CD14-positive monocyte (primary cell): ENCODE data around the gene SPRY1. TPM values are rescaled to one million over a fixed set of nuclear protein-coding genes. Genes with fewer than 3 reads are reported as not detected.
A peak's percentile ranks its signal among the peaks of the same experiment; 100 is the strongest.

Experiments
- DNase-seq, 3 donors: peaks; one replicate each; pipeline ENCODE4 v3.0.0-alpha.2; 2011 to 2022
- H2AFZ ChIP-seq: 2 replicates; pipeline ENCODE4 v1.6.0; 2012; ENCODE audit warnings: mild to moderate bottlenecking, low read depth, low read length, inconsistent platforms; ENCODE audit not compliant: insufficient read depth, poor library complexity, severe bottlenecking
- H3K27ac ChIP-seq, 2 donors: 1 replicate in 1 of 2; 2 replicates in 1 of 2; pipeline ENCODE4 v1.5.1; 2012 to 2013; ENCODE audit warnings: low read length in 2 of 2, control low read depth in 1 of 2, inconsistent platforms in 1 of 2, low read depth in 1 of 2, mild to moderate bottlenecking in 1 of 2
- H3K27me3 ChIP-seq, 2 donors: one replicate each; pipeline versions ENCODE4 v1.6.0 to v1.6.1; 2011 to 2013; ENCODE audit warnings: low read length in 2 of 2; ENCODE audit not compliant: control insufficient read depth in 2 of 2, insufficient read depth in 2 of 2
- H3K36me3 ChIP-seq, 2 donors: replicated peaks in 1 of 2; 1 replicate in 1 of 2; 2 replicates in 1 of 2; pipeline versions ENCODE4 v1.5.1 to v1.6.1; 2012 to 2013; ENCODE audit warnings: low read length in 2 of 2, control low read depth in 1 of 2, inconsistent platforms in 1 of 2, mild to moderate bottlenecking in 1 of 2; ENCODE audit not compliant: insufficient read depth in 2 of 2, control insufficient read depth in 1 of 2
- H3K4me1 ChIP-seq, 2 donors: 1 replicate in 1 of 2; 2 replicates in 1 of 2; pipeline versions ENCODE4 v1.5.1 to v1.6.1; 2012 to 2013; ENCODE audit warnings: low read length in 2 of 2, control low read depth in 1 of 2, inconsistent platforms in 1 of 2, mild to moderate bottlenecking in 1 of 2, moderate library complexity in 1 of 2; ENCODE audit not compliant: insufficient read depth in 2 of 2, control insufficient read depth in 1 of 2
- H3K4me2 ChIP-seq: replicated peaks from 2 replicates; pipeline ENCODE3; 2012; ENCODE audit warnings: low read length, moderate library complexity, mild to moderate bottlenecking; ENCODE audit not compliant: poor library complexity, severe bottlenecking; ENCODE audit errors: extremely low read depth
- H3K4me3 ChIP-seq, 3 experiments: fragments of 200-600 bp in 1 of 3; sonication (generic) in 1 of 3; replicated peaks in 1 of 3; 1 replicate in 2 of 3; 2 replicates in 1 of 3; pipeline ENCODE4 v1.5.1; 2011 to 2013; ENCODE audit warnings: low read length in 3 of 3, mild to moderate bottlenecking in 3 of 3, control low read depth in 2 of 3, low read depth in 2 of 3, inconsistent platforms in 1 of 3, moderate library complexity in 1 of 3
- H3K79me2 ChIP-seq: 2 replicates; pipeline ENCODE4 v1.6.0; 2012; ENCODE audit warnings: mild to moderate bottlenecking, control low read depth, inconsistent platforms, low read length, moderate library complexity; ENCODE audit not compliant: insufficient read depth
- H3K9ac ChIP-seq: 2 replicates; pipeline ENCODE4 v1.6.0; 2017; ENCODE audit warnings: low read length, mild to moderate bottlenecking; ENCODE audit not compliant: insufficient read depth, poor library complexity, severe bottlenecking
- H3K9me3 ChIP-seq, 2 donors: replicated peaks in 1 of 2; 1 replicate in 1 of 2; 2 replicates in 1 of 2; pipeline versions ENCODE4 v1.5.1 to v1.6.1; 2012 to 2013; ENCODE audit warnings: low read length in 2 of 2, control low read depth in 1 of 2; ENCODE audit not compliant: control insufficient read depth in 1 of 2, insufficient read depth in 1 of 2
- H4K20me1 ChIP-seq: 2 replicates; pipeline ENCODE4 v1.6.0; 2012; ENCODE audit warnings: mild to moderate bottlenecking, low read length, control low read depth, moderate library complexity; ENCODE audit not compliant: insufficient read depth
- H3K27ac Mint-ChIP-seq, 7 donors: one replicate each; pipeline ENCODE4 v1.8.0; 2020; ENCODE audit warnings: mild to moderate bottlenecking in 7 of 7, mixed read lengths in 7 of 7, moderate library complexity in 6 of 7, inconsistent platforms in 2 of 7
- H3K27me3 Mint-ChIP-seq, 3 donors: one replicate each; pipeline ENCODE4 v1.8.0; 2021 to 2022; ENCODE audit warnings: low read depth in 3 of 3, mild to moderate bottlenecking in 3 of 3, mixed read lengths in 3 of 3, moderate library complexity in 3 of 3, inconsistent platforms in 1 of 3
- H3K36me3 Mint-ChIP-seq, 2 donors: one replicate each; pipeline ENCODE4 v1.8.0; 2020; ENCODE audit warnings: mixed read lengths in 2 of 2, inconsistent platforms in 1 of 2, mild to moderate bottlenecking in 1 of 2
- H3K4me1 Mint-ChIP-seq: one replicate; pipeline ENCODE4 v1.8.0; 2020; ENCODE audit warnings: mild to moderate bottlenecking, mixed read lengths
- H3K4me3 Mint-ChIP-seq, 2 donors: one replicate each; pipeline ENCODE4 v1.8.0; 2020; ENCODE audit warnings: mild to moderate bottlenecking in 2 of 2, mixed read lengths in 2 of 2, moderate library complexity in 1 of 2
- H3K9me3 Mint-ChIP-seq, 7 donors: one replicate each; pipeline ENCODE4 v1.8.0; 2020 to 2022; ENCODE audit warnings: mixed read lengths in 7 of 7, mild to moderate bottlenecking in 6 of 7, moderate library complexity in 6 of 7, inconsistent platforms in 2 of 7
- CTCF ChIP-seq: fragments of 200-600 bp; IDR thresholded peaks from one replicate; pipeline ENCODE4 v1.8.0; 2022; ENCODE audit warnings: antibody characterized with exemption, mild to moderate bottlenecking
- WGBS: methylation state at CpG from one replicate; pipeline ENCODE4 v1.1.5; 2013; ENCODE audit warnings: missing lambda C conversion rate; ENCODE audit not compliant: insufficient coverage; 5-methylcytosine and 5-hydroxymethylcytosine counted together
- intact Hi-C, 2 donors: fragments of 100-400 bp; cut with micrococcal nuclease; formaldehyde crosslinking; loops; one replicate each; pipeline versions ENCODE4 v1.15.0 to v1.15.1; 2023
- polyA plus RNA-seq, 3 donors: library from polyadenylated mRNA; depleted of rRNA in 1 of 3; unstranded in 2 of 3; stranded (reverse) in 1 of 3; fragments of 300-500 nt in 2 of 3; fragments of >200 nt in 1 of 3; fragmentation: Illumina TruSeq in 2 of 3; gene quantifications; 1 replicate in 2 of 3; 2 replicates in 1 of 3; pipeline ENCODE4 v1.2.3, GENCODE V29; 2012 to 2021

SPRY1 gene
- polyA plus RNA-seq, 3 donors = 1.1 to 3.7 (median 2.0) TPM

- Histone ChIP-seq H3K9me3 (no peaks in the 10 kb centered on the region), H3K4me3 (no peak overlapping the region), H3K27ac (no peak overlapping the region), H3K79me2 (no peaks in the 10 kb centered on the region), H3K9ac (no peak overlapping the region), H3K4me1 (peaks cover 0 to 15% of the 10 kb centered on the region in 2 donors), H4K20me1 (no peaks in the 10 kb centered on the region), H3K27me3 (no peaks in the 10 kb centered on the region), H3K4me2 (no peak overlapping the region), H2AFZ (no peak overlapping the region), H3K36me3 (no peaks in the 10 kb centered on the region)
- Mint-ChIP-seq H3K9me3 (peaks cover 0 to 4% (median 2%) of the 10 kb centered on the region in 7 donors), H3K36me3 (no peaks in the 10 kb centered on the region), H3K27me3 (peaks cover 0 to 3% (median 0%) of the 10 kb centered on the region in 3 donors), H3K4me3 (no peak overlapping the region), H3K27ac (peak overlapping the region in 1 of 7 donors; percentile 11), H3K4me1 (peaks cover 11% of the 10 kb centered on the region)
- 79% methylated on average over 5 of the region's 5 CpGs for WGBS
- no peak for TF ChIP-seq CTCF
- no peak for DNase-seq
- intact Hi-C loops = no loop called here
Observed at GRCh38 chr4:123346951-123347350, 49.6 kb upstream of the SPRY1 start.

- Histone ChIP-seq H3K9ac (no peak overlapping the region), H3K27ac (no peak overlapping the region), H3K79me2 (no peaks in the 10 kb centered on the region), H3K36me3 (no peaks in the 10 kb centered on the region), H3K27me3 (no peaks in the 10 kb centered on the region), H3K4me3 (no peak overlapping the region), H3K9me3 (no peaks in the 10 kb centered on the region), H3K4me2 (no peak overlapping the region), H4K20me1 (no peaks in the 10 kb centered on the region), H3K4me1 (peaks cover 10 to 24% of the 10 kb centered on the region in 2 donors), H2AFZ (no peak overlapping the region)
- H3K4me1 Mint-ChIP-seq = peaks cover 20% of the 10 kb centered on the region
- H3K9me3 Mint-ChIP-seq = peaks cover 0 to 4% (median 2%) of the 10 kb centered on the region in 7 donors
- 100% methylated on average over 1 of the region's 4 CpGs for WGBS
- no peak overlapping the region for H3K4me3 Mint-ChIP-seq
- intact Hi-C loops = no loop called here
- no peaks in the 10 kb centered on the region for H3K36me3 Mint-ChIP-seq
- DNase-seq = no peak
- no peak overlapping the region for H3K27ac Mint-ChIP-seq
- TF ChIP-seq CTCF = no peak
- peaks cover 0 to 3% (median 0%) of the 10 kb centered on the region in 3 donors for H3K27me3 Mint-ChIP-seq
Observed at GRCh38 chr4:123348946-123349345, 47.6 kb upstream of the SPRY1 start.
